Sigmoid colon (tissue), 7 donors: ENCODE results near the gene SCTR. TPM values are rescaled to one million over a fixed set of nuclear protein-coding genes. Genes with fewer than 3 reads are reported as not detected.

Source experiments
- DNase-seq: peaks from one replicate; pipeline ENCODE4 v3.0.0-alpha.2; 2019
- H3K27ac ChIP-seq, 4 donors: fragments of 200-600 bp; sonication (generic); one replicate each; pipeline ENCODE4 v1.5.1; 2016 to 2019; ENCODE audit warnings: mild to moderate bottlenecking in 1 of 4
- H3K27me3 ChIP-seq, 3 donors: fragments of 200-600 bp; sonication (generic); one replicate each; pipeline ENCODE4 v1.5.1; 2019; ENCODE audit warnings: mild to moderate bottlenecking in 1 of 3
- H3K36me3 ChIP-seq, 4 donors: fragments of 200-600 bp; sonication (generic); one replicate each; pipeline ENCODE4 v1.5.1; 2016 to 2019
- H3K4me1 ChIP-seq, 4 donors: fragments of 200-600 bp; sonication (generic); one replicate each; pipeline ENCODE4 v1.5.1; 2017 to 2019
- H3K4me3 ChIP-seq, 4 donors: fragments of 200-600 bp; sonication (generic); one replicate each; pipeline ENCODE4 v1.5.1; 2017 to 2019; ENCODE audit warnings: mild to moderate bottlenecking in 2 of 4, moderate library complexity in 1 of 4
- H3K9me3 ChIP-seq, 4 donors: fragments of 200-600 bp in 3 of 4; sonication (generic) in 3 of 4; one replicate each; pipeline versions ENCODE4 v1.5.1 to v1.6.1; 2013 to 2019
- EP300 ChIP-seq, 4 donors: sonication (generic); formaldehyde crosslinking; IDR thresholded peaks; one replicate each; pipeline ENCODE4 v1.6.1; 2017; ENCODE audit warnings: antibody characterized with exemption in 4 of 4
- POLR2A ChIP-seq, 2 donors: fragments of 450-650 bp; IDR thresholded peaks; one replicate each; pipeline ENCODE4 v1.6.1; 2016; ENCODE audit warnings: antibody characterized with exemption in 2 of 2, mild to moderate bottlenecking in 2 of 2, moderate library complexity in 2 of 2
- POLR2AphosphoS5 ChIP-seq, 4 donors: sonication (generic); formaldehyde crosslinking; IDR thresholded peaks; one replicate each; pipeline ENCODE4 v1.6.1; 2017; ENCODE audit warnings: antibody characterized with exemption in 4 of 4
- WGBS, 2 donors: extraction: QIAGEN DNeasy Blood & Tissue Kit; methylation state at CpG; one replicate each; pipeline ENCODE4 v1.1.7; 2013; 5-methylcytosine and 5-hydroxymethylcytosine counted together
- intact Hi-C: fragments of 100-400 bp; cut with DNase I; formaldehyde crosslinking; loops from one replicate; pipeline ENCODE4 v1.15.1; 2023
- polyA plus RNA-seq, 3 donors: library from polyadenylated mRNA; stranded (reverse); fragments of 200-250 nt; gene quantifications; one replicate each; pipeline ENCODE4 v1.2.3, GENCODE V29; 2013
- total RNA-seq, 4 donors: library from RNA; depleted of rRNA; stranded (reverse); fragments of >200 nt; gene quantifications; one replicate each; pipeline ENCODE4 v1.1.0, GENCODE V29; 2016
- TF ChIP-seq, protein P1 (sequence below), 4 experiments: fragments of 450-650 bp in 3 of 4; fragments of 200-600 bp in 1 of 4; IDR thresholded peaks; one replicate each; pipeline ENCODE4 v1.5.1; 2016 to 2019; ENCODE audit warnings: antibody characterized with exemption in 4 of 4, mild to moderate bottlenecking in 3 of 4, moderate library complexity in 2 of 4
- donor health status: healthy with polysubstance abuse.
- donor health status: Bipolar disorder and iron deficiency.
- donor health status: healthy.

The SCTR gene
- total and polyA plus RNA-seq, 7 donors: 0.16 TPM; not detected in 6

- TF ChIP-seq, protein P1, sequence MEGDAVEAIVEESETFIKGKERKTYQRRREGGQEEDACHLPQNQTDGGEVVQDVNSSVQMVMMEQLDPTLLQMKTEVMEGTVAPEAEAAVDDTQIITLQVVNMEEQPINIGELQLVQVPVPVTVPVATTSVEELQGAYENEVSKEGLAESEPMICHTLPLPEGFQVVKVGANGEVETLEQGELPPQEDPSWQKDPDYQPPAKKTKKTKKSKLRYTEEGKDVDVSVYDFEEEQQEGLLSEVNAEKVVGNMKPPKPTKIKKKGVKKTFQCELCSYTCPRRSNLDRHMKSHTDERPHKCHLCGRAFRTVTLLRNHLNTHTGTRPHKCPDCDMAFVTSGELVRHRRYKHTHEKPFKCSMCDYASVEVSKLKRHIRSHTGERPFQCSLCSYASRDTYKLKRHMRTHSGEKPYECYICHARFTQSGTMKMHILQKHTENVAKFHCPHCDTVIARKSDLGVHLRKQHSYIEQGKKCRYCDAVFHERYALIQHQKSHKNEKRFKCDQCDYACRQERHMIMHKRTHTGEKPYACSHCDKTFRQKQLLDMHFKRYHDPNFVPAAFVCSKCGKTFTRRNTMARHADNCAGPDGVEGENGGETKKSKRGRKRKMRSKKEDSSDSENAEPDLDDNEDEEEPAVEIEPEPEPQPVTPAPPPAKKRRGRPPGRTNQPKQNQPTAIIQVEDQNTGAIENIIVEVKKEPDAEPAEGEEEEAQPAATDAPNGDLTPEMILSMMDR (IDR thresholded peaks at IDR 0.05): no peak
- TF ChIP-seq EP300 (IDR thresholded peaks at IDR 0.05) (no peak), POLR2A (IDR thresholded peaks at IDR 0.05) (no peak), POLR2AphosphoS5 (IDR thresholded peaks at IDR 0.05) (no peak)
- Histone ChIP-seq H3K4me3 (no peak overlapping the region), H3K27ac (no peak overlapping the region), H3K27me3 (no peaks in the 10 kb centered on the region), H3K9me3 (no peaks in the 10 kb centered on the region), H3K4me1 (peaks cover 0 to 1% (median 0%) of the 10 kb centered on the region in 4 donors), H3K36me3 (no peaks in the 10 kb centered on the region)
- intact Hi-C loops: no loop called here
- WGBS, 2 donors: 89 to 93% methylated on average over 2 of the region's 2 CpGs
- DNase-seq: no peak
These were observed 8.2 kb downstream of the SCTR start for GRCh38 chr2:119516121-119516520.

- intact Hi-C loops: no loop called here
- TF ChIP-seq POLR2A (IDR thresholded peaks at IDR 0.05) (no peak), POLR2AphosphoS5 (IDR thresholded peaks at IDR 0.05) (no peak), EP300 (IDR thresholded peaks at IDR 0.05) (no peak)
- TF ChIP-seq, protein P1 (IDR thresholded peaks at IDR 0.05): no peak
- Histone ChIP-seq H3K36me3 (no peaks in the 10 kb centered on the region), H3K27me3 (no peaks in the 10 kb centered on the region), H3K4me1 (no peaks in the 10 kb centered on the region), H3K27ac (no peak overlapping the region), H3K4me3 (no peak overlapping the region), H3K9me3 (no peaks in the 10 kb centered on the region)
- 25 to 60% methylated on average over 1 of the region's 1 CpG for WGBS, 2 donors
- DNase-seq: no peak
These were observed 10.5 kb downstream of the SCTR start for GRCh38 chr2:119513832-119514231.

DNA sequence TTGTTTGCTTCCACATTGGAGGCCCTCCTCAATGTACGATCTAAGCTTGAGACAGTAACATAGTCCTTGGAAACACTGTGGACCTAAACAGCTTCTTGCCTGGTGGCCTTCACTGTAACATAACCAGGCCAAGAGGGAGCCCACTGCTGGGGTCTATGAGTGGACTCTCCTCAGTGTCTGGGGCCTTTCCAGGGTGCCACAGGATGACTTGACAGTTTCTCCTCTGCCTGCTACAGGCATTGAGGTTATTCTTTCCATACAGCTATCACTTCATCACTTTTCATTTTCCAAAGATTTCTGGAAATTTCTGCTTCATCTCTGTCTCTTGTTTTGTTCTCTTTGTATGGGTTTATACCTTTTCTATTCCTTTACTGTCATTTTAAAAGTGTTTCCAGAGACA, 11.3 kb downstream of the SCTR start:
- DNase-seq: no peak
- intact Hi-C loops: no loop called here
- H3K4me3 ChIP-seq: no peak overlapping the region
- H3K27me3 ChIP-seq: no peaks in the 10 kb centered on the region
- TF ChIP-seq POLR2A (IDR thresholded peaks at IDR 0.05) (no peak), POLR2AphosphoS5 (IDR thresholded peaks at IDR 0.05) (no peak), EP300 (IDR thresholded peaks at IDR 0.05) (no peak)
- TF ChIP-seq, protein P1 (IDR thresholded peaks at IDR 0.05): no peak
- H3K4me1 ChIP-seq: no peaks in the 10 kb centered on the region
- WGBS, 2 donors: 85 to 92% methylated on average over 1 of the region's 1 CpG
- no peaks in the 10 kb centered on the region for H3K9me3 ChIP-seq
- no peaks in the 10 kb centered on the region for H3K36me3 ChIP-seq
- H3K27ac ChIP-seq: no peak overlapping the region

DNA sequence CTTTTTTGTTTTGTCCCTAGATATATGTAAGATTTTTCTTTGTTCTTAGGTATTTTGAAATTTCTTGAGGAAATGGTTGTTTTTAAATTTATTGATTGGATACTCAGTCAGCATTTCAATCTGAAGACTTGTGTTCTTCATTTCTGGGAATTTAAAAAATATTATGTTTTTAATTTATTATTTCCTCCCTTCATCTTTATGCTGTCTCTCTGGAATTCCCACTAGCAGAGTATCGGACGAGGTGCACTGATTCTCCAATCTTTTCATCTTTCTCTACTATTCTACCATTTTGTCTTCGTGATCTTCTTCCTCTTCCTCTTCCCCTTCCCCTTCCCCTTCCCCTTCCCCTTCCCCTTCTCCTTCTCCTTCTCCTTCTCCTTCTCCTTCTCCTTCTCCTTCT, 12.3 kb downstream of the SCTR start:
- TF ChIP-seq POLR2AphosphoS5 (IDR thresholded peaks at IDR 0.05): no peak
- no peak for TF ChIP-seq EP300 (IDR thresholded peaks at IDR 0.05)
- no peak for TF ChIP-seq POLR2A (IDR thresholded peaks at IDR 0.05)
- TF ChIP-seq, protein P1 (IDR thresholded peaks at IDR 0.05): no peak
- intact Hi-C loops: no loop called here
- no peaks in the 10 kb centered on the region for H3K36me3 ChIP-seq
- no peaks in the 10 kb centered on the region for H3K27me3 ChIP-seq
- no peak overlapping the region for H3K4me3 ChIP-seq
- no peak for DNase-seq
- H3K9me3 ChIP-seq: no peaks in the 10 kb centered on the region
- no peak overlapping the region for H3K27ac ChIP-seq
- WGBS, 2 donors: 90 to 92% methylated on average over 3 of the region's 3 CpGs
- no peaks in the 10 kb centered on the region for H3K4me1 ChIP-seq

DNA sequence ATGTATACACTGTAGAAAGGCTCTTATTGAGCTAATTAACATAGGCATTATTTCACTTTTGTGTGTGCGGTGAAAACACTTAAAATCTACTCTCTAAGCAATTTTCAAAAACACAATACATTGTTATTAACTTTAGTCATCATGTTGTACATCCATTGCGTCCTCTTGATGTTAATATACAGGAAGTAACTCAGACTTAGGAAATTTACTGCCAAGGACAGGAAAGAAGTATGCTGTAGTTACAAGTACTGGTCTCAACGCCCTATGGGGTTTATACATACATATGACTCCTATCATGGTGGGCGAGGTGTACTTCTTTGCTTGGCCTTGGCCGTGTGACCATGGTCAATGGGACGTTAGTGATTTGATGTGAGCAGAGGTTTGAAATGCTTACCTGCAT, 15.5 kb downstream of the SCTR start:
- no peaks in the 10 kb centered on the region for H3K27me3 ChIP-seq
- intact Hi-C loops: no loop called here
- H3K9me3 ChIP-seq: no peaks in the 10 kb centered on the region
- H3K36me3 ChIP-seq: no peaks in the 10 kb centered on the region
- no peak overlapping the region for H3K27ac ChIP-seq
- H3K4me1 ChIP-seq: no peaks in the 10 kb centered on the region
- no peak overlapping the region for H3K4me3 ChIP-seq
- DNase-seq: no peak
- TF ChIP-seq, protein P1 (IDR thresholded peaks at IDR 0.05): no peak
- TF ChIP-seq POLR2A (IDR thresholded peaks at IDR 0.05) (no peak), POLR2AphosphoS5 (IDR thresholded peaks at IDR 0.05) (no peak), EP300 (IDR thresholded peaks at IDR 0.05) (no peak)
- 85 to 87% methylated on average over 6 of the region's 6 CpGs for WGBS, 2 donors
